Adipocyte (in vitro differentiated cells): ENCODE measurements around the gene KCNJ15.
A peak's percentile ranks its signal among the peaks of the same experiment; 100 is the strongest.

Source experiments
- DNase-seq: peaks from one replicate; pipeline ENCODE4 v3.0.0-alpha.2; 2015; ENCODE audit warnings: low read depth
- H3K27me3 ChIP-seq: replicated peaks from 2 replicates; pipeline ENCODE4 v1.7.0; 2013; ENCODE audit warnings: mild to moderate bottlenecking, low read length, moderate library complexity; ENCODE audit not compliant: control insufficient read depth, insufficient read depth
- H3K36me3 ChIP-seq: 2 replicates; pipeline ENCODE4 v1.7.0; 2013; ENCODE audit warnings: low read length, mild to moderate bottlenecking, moderate library complexity; ENCODE audit not compliant: control insufficient read depth, insufficient read depth, severe bottlenecking
- H3K4me1 ChIP-seq: 2 replicates; pipeline ENCODE4 v1.7.0; 2013; ENCODE audit warnings: mild to moderate bottlenecking, low read length, moderate library complexity; ENCODE audit not compliant: control insufficient read depth, insufficient read depth
- H3K4me3 ChIP-seq: 2 replicates; pipeline ENCODE4 v1.7.0; 2013; ENCODE audit warnings: mild to moderate bottlenecking, low read length, moderate library complexity
- H3K9ac ChIP-seq: 2 replicates; pipeline ENCODE4 v1.7.0; 2013; ENCODE audit warnings: mild to moderate bottlenecking, low read length, moderate library complexity
- H3K9me3 ChIP-seq: 2 replicates; pipeline ENCODE4 v1.7.0; 2013; ENCODE audit warnings: mild to moderate bottlenecking, low read length, moderate library complexity; ENCODE audit not compliant: control insufficient read depth

The KCNJ15 gene

DNA sequence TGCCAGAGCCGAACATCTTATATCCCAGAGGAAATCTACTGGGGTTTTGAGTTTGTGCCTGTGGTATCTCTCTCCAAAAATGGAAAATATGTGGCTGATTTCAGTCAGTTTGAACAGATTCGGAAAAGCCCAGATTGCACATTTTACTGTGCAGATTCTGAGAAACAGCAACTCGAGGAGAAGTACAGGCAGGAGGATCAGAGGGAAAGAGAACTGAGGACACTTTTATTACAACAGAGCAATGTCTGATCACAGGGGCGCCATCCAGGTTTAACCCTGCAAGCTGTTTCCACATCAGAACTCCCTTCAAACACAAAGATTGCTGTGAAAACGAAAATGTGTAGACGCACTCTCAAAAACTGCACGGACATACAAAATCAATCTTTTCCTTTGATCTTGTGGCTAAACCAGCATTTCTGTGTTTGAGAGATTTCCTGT is 43.4 kb downstream of the KCNJ15 start:
- Histone ChIP-seq H3K4me1 (peaks cover 85% of the 10 kb centered on the region), H3K36me3 (no peaks in the 10 kb centered on the region), H3K9me3 (no peaks in the 10 kb centered on the region), H3K9ac (peak overlapping the region; percentile 91), H3K4me3 (peak overlapping the region; percentile 76), H3K27me3 (no peaks in the 10 kb centered on the region)
- no peak for DNase-seq

DNA sequence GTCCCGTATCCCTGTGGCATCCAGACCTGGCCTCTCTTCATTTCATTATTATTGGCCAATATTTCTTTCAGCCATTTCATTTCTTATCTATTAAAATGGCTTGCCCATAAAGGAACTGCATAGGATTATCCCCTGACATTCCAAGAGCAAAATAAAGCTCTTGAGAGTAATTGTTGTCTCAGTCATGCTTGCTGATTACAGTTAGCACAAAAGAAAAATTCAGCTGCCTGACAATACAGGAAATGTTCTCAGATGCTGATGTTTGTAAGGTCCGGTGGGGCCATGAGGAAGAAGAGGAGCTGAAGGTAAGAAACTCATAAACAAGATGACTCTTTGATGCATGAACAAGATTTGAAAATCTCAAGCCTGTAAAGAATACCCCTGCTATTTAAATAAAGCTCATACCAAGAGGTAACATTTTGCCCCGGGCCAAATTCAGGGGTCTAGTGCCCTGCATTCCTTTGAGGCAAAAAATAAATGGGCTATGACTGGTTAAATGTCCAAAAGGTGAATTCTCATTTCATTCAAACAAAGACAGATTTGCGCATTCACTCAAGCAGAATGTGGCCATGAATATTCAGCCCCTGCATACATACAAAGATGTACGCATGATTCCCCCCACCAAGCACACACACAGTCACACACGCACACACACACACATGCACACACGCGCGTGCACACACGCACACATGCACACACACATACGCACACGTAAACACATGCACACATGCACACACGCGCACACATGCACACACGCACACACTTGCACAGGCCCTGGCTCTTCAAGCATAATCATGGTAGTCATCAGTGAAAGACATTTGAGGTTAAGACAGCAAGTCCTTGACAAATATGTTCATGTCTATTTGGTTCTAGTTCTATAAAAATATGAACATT is 44.8 kb downstream of the KCNJ15 start:
- no peaks in the 10 kb centered on the region for H3K36me3 ChIP-seq
- H3K9ac ChIP-seq, result peak overlapping the region; percentile 91
- no peaks in the 10 kb centered on the region for H3K9me3 ChIP-seq
- no peak for DNase-seq
- no peak overlapping the region for H3K4me3 ChIP-seq
- no peaks in the 10 kb centered on the region for H3K27me3 ChIP-seq
- peaks cover 85% of the 10 kb centered on the region for H3K4me1 ChIP-seq

DNA sequence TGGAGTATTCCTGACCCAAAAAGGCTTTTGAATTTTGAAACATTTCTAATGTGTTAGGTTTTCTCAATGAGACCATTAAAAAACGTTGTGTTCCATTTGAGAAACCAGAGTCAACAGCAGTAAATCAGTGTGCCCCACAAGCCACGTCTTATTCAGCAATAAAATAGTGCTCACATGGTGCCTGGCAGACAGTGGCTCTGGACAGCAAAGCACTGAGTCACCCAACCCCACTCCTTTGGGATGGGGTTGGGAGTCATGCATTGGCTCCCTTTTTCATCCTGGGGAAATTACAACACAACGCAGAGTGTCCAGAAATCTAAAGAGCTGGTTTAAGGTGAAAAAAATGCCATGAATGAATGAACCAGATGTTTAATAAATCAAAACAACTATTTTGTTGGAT is 46.5 kb downstream of the KCNJ15 start:
- Histone ChIP-seq H3K4me1 (peaks cover 84% of the 10 kb centered on the region), H3K9me3 (no peaks in the 10 kb centered on the region), H3K36me3 (no peaks in the 10 kb centered on the region), H3K4me3 (peak overlapping the region; percentile 19), H3K27me3 (no peaks in the 10 kb centered on the region), H3K9ac (peak overlapping the region; percentile 73)
- DNase-seq, result peak; percentile 76

DNA sequence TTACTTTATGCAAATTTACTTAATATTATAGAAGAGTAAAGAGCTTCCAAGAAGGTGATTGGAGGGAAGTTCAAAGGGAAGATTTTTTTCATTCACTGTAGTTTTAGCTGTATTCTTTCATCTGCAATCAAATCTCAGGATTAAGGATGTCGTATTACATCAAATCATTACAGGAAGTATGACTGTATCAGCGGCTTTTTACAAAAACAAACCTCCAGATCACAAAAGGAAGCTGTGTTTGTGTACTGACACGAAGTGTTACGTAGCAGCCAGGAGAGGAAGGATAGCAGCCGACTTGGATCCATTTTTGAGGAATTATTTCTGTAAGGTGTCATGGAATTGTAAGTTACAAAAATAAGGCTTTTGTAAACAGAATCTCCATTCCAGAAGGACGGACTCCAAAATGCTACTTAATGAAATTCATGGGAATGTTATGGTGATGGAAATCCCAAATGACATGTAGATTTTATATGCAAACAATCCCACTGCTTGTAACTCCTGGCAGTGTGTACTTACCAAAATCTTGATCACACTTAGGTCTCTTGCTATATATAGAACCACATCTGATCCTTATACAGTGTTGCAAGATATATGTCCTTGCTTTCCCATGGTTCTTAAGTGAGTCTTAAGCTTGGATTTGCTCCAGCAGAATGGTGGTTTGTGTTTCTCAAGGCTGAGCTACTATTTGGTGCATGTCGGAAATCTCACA is 49.8 kb downstream of the KCNJ15 start:
- peak; percentile 88 for DNase-seq
- H3K27me3 ChIP-seq, result no peaks in the 10 kb centered on the region

DNA sequence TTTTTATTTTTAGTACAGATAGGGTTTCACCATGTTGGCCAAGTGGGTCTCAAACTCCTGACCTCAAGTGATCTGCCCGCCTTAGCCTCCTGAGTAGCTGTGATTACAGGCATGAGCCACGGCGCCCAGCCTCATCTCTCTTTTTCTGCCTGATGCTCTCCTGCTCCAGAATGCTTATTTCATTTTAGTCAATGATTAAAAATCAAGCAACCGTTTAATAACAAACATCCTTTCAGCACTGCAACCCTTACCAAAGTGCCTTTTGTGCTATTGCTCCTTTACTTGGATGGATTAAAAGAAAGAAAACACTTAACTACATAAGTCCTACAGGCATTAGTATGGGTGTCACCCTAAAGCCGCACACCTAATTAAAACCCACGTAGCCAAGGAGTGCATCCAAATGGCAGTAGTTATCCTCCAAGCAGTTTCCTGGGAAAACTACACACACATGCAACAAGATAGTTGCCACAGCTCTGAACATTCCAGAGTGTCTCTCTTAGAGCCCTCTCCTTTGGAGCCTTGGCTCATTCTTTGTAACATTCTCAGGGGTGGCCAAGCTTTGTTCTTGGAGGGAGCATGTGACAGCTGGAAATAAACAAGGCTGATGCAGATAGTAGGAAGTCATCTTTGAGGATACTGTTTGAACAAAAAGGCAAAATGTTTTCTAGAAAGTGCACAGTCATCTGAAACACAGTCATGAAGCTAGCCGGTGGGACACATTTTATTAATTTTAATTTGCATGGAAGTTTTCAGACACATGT is 51.2 kb downstream of the KCNJ15 start:
- Histone ChIP-seq H3K27me3 (no peaks in the 10 kb centered on the region), H3K9ac (peak overlapping the region; percentile 71)
- no peak for DNase-seq

More for the DNA sequence above, 49.8 kb downstream of the KCNJ15 start:
- no peaks in the 10 kb centered on the region for H3K36me3 ChIP-seq
- H3K9ac ChIP-seq, result peak overlapping the region; percentile 71
- H3K4me3 ChIP-seq, result peak overlapping the region; percentile 25
- H3K9me3 ChIP-seq, result no peaks in the 10 kb centered on the region
- H3K4me1 ChIP-seq, result peaks cover 81% of the 10 kb centered on the region

DNA sequence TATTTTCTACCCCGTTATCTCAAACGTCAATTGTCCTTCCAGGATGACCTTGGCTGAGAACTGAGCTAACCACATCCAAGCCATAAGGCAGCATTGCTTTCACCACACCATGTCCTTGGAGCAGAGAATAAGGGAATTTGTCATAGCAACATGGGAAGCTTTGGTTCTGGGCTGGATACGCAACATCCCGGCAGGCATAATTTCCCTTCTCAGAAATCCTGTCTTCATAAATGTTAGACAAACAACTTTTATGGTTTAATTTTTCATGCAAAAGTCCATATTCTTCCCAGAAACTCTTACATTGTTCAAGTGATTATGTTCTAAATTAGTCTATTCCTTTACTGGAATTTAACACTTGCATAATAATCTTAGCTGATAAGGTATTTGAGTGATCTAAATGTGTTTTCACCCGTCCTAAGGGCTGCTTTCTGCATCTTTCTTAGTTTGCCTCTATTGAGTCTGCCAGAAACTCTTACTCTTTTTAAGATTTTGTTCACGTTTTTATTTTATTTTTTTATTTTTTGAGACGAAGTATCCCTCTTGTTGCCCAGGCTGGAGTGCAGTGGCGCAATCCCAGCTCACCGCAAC is 51.8 kb downstream of the KCNJ15 start:
- Histone ChIP-seq H3K36me3 (no peaks in the 10 kb centered on the region), H3K9me3 (no peaks in the 10 kb centered on the region), H3K27me3 (no peaks in the 10 kb centered on the region), H3K4me1 (peaks cover 79% of the 10 kb centered on the region), H3K4me3 (peak overlapping the region; percentile 1), H3K9ac (peak overlapping the region; percentile 71)
- DNase-seq, result no peak

More for the DNA sequence above, 51.2 kb downstream of the KCNJ15 start:
- Histone ChIP-seq H3K4me1 (peaks cover 76% of the 10 kb centered on the region), H3K4me3 (peak overlapping the region; percentile 1), H3K9me3 (no peaks in the 10 kb centered on the region), H3K36me3 (no peaks in the 10 kb centered on the region)

DNA sequence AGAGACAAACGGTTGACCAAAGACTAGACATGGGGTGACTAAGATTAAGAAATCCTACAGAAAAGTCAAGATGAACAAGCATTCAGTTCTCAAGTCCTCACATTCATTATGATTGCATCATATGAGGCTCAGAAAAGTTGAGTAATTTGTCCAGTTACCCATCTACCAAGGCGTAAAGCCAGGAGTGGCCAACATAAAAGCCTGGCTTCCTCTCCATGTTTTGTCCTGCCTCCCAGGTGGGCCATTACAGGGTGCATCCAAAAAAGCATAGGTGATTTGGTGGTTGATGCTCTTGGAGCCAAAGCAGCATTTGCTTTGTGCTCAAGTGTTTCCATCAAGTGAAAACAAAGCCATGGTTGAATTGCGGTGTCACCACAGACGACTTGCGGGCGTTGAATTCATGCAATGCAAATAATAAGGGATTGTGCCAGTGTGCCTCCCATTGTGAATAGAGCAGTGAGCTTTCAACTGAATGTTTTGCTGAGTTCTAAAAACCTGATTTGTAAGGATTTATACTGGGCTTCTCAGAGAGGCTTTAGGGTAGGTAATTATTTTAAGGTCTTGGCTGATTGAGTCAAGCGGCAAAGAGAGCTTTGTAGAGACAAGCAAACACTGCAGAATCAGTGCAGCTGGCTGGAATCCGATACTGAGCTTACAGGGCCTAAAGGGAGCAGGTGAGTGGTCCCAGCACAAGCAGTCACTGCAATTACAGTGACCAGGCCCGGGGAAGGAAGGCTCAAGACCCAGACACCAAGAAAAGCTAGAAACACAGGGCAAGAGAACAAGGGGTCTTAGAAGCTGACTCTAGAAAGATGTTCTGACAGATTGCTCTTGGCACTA is 54.1 kb downstream of the KCNJ15 start:
- Histone ChIP-seq H3K9me3 (no peaks in the 10 kb centered on the region), H3K4me3 (no peak overlapping the region), H3K27me3 (no peaks in the 10 kb centered on the region), H3K36me3 (no peaks in the 10 kb centered on the region), H3K9ac (peak overlapping the region; percentile 71), H3K4me1 (peaks cover 75% of the 10 kb centered on the region)
- DNase-seq, result peak; percentile 66

DNA sequence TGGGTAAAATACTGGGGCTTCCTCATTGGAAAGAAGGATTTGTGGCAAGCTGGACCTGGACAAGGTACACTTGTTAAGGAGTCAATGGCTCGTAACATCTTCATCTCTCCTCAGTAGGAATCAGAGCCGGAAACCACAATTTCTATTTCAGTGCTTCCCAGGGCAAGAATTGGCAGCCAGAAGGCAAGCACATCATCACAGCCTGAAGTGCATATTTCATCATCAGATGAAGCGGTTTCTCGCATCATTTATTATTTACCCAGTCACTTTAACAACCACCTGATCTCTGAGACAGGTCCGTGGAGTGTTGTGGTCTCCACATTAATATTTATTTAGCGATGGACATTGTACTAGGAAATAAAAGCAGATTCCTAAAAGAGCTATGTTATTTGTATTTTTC is 55.0 kb downstream of the KCNJ15 start:
- Histone ChIP-seq H3K9ac (no peak overlapping the region), H3K9me3 (no peaks in the 10 kb centered on the region), H3K4me1 (peaks cover 66% of the 10 kb centered on the region), H3K27me3 (no peaks in the 10 kb centered on the region), H3K4me3 (no peak overlapping the region), H3K36me3 (no peaks in the 10 kb centered on the region)
- DNase-seq, result no peak

DNA sequence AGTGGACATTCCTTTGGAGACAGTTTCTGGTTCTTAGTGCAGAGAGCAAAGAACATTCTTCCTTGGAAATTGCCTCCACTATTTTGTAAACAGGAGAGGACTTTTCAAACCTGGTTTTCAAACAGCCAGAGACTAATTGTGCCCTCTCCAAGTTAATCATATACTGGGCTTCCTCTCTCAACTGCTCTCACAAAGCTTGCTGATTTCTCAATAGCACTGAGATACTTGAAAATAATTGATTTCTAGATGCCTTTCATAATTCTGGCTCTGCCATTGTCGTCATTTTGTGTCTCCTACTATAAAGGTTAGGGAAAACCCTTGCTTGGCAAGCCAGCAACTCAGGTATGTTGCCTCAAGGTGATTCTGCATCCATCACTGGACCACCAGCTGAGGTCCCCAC is 56.0 kb downstream of the KCNJ15 start:
- Histone ChIP-seq H3K9ac (peak overlapping the region; percentile 18), H3K9me3 (no peaks in the 10 kb centered on the region), H3K4me1 (peaks cover 57% of the 10 kb centered on the region), H3K4me3 (no peak overlapping the region), H3K36me3 (no peaks in the 10 kb centered on the region), H3K27me3 (no peaks in the 10 kb centered on the region)
- DNase-seq, result no peak

DNA sequence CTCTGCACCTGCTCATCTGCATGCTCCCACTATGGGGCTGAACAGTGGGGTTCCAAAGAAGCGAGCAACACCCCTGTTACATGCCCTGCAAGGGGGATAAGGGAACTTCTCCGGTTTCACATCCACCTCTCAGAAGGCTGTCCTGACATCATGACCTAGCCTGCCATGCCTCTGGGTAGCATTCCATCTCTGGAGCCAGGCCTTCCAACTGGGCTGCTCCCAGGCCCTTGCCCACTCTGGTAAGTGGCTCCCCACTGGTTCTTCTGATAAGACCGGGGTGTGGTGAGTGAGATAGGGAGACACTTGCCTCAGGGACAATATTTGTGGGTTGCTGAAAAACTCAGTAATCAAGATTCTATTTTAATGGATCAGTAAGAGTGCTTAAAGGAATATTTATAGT is 57.8 kb downstream of the KCNJ15 start:
- no peaks in the 10 kb centered on the region for H3K27me3 ChIP-seq
- no peak for DNase-seq

More for the DNA sequence above, 57.8 kb downstream of the KCNJ15 start:
- Histone ChIP-seq H3K4me1 (peaks cover 42% of the 10 kb centered on the region), H3K9me3 (no peaks in the 10 kb centered on the region), H3K9ac (no peak overlapping the region), H3K36me3 (no peaks in the 10 kb centered on the region), H3K4me3 (no peak overlapping the region)
